Measurements from ENCODE around the gene SORCS2.
A peak's percentile ranks its signal among the peaks of the same experiment; 100 is the strongest.

The SORCS2 gene

DNA sequence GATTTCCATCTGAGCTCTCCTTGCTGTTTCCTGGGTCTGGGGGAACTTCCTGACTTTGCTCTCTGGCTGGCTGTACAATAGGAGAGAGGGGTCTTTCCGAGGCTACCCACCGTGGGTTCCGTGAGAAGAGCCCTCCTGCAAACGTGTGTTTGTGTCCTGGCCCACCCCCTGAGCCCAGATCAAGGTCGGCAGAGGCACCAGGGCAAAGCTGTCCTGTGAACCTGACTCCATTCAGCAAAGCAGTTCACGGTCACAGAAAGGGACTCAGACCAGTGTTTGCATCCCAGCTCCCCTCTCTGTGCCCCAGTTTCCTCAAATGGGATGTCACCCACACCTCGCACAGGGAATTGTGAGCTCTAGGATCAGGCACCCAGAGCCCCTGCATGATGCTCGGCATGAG, 339.7 kb downstream of the SORCS2 start:
- DNase-seq (ENCODE audit: low spot score), result no peak

DNA sequence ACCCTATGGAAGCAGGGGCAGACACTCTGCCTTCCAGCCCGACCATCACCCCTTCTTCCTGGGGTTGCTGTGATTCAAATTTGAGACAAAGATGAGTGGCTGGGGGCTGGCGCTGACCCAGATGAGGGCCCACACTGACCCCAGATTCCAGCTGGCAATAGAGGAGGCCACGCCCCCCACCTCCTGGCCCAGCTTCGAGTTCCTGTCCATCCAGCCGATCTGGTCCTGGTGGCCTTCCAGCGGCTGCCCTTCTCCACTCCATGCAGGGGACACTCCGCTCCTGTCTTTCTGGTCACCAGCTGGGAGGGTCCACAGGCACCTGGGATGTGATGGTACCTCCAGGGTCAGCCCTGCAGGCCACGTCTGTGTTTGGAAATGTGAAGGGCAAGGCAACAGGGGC, 340.9 kb downstream of the SORCS2 start:
- no peak for DNase-seq (ENCODE audit: low spot score)

DNA sequence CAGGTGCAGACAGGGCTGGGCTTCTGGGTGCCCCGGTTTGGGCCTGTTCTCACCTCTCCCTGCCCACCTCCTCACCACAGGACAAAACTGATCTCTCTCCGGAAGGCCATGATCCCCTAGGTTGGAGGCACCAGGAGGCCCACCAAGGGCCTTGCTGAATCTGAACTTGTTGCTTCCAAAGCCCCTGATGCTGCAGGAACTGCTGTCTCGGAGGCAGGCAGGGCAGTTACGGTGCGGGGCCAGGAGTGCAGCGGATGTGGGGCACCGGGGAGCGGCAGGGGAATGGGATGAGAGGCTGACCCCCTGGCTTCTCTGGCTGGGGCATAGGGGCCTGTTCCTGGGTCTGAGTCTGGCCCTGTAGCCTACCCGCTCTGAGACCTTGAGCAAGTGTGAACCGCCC, 342.8 kb downstream of the SORCS2 start:
- no peak for DNase-seq (ENCODE audit: low spot score)

DNA sequence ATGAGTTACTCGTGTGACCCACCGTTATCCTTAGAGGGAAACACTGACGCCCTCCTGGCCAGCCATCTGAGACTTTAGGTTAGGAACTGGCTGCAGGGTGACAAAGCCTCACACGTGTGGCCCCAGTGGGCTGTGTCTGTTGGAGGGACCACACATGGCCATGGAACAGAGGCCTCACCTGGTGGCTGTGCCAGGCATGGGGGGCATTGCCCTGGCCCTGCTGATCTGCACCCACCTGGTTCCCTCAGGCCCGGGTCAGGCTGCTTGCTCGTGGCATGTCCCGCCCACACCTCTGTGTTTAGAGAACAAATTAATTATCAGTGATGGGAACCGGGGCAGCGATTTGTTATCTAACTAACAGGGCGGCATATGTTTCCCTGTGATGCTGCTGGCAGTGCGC, 343.3 kb downstream of the SORCS2 start:
- no peak for DNase-seq (ENCODE audit: low spot score)

DNA sequence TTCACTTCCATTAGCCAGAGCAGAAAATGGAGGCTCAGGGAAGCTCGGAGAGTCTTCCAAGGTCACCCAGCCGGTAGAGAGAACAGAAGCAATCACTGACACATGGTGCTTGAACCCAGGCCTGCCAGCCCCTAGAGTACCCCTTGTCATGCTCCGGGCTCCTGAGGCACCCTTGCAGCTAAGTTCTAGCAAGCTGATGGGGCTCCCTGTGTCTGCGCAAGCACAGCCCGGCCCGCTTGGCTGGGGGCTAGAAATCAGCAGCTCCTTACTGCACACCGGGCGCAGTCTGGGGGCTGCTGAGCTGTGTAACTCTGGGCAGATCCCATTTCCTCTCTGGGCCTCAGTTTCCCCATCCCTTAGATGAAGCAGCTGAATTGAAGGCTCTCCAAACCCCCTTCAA, 344.5 kb downstream of the SORCS2 start:
- DNase-seq (ENCODE audit: low spot score), result no peak

DNA sequence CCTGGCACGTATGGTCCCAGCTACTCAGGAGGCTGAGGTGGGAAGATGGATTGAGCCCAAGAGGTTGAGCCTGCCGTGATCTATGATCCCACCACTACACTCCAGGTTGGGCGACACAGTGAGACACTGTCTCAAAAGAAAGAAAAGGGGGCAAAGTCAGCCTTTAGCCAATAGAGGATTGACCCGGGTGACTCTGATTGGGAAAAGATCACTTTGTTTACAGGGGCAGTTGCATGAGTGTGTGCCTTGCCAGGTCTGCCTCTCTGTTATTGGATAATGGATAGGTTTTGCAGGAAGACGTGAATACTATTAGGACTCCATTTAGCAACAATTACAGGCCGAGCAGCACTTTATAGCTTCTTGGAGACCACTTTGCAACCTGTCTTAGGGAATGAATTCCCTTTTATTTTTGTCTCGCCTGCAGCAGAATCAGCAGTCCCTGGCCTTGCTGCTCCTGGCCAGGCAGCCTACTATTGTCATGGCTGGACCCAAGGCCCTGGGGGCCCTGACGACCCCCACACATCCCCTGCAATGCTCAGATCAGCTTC, 345.6 kb downstream of the SORCS2 start:
- no peak for DNase-seq (ENCODE audit: low spot score)

DNA sequence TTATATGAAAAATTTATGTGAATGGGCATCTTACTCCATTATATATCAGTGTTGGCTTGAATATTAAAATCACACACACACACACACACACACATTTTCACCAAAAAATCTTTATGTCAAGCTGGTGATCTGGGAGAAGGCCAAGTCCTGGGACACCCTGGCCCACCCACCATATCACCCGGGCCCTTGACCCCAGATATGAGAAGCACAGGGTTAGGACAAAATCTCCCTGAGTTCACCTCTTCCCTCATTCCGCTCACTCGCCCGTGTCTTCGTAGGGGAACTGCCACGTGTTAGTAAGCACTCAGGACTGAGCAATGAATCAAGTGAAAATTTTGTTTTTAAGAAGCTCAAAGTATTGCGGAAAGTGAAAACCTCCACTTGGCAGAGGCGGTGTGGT, 346.2 kb downstream of the SORCS2 start:
- DNase-seq (ENCODE audit: low spot score), result no peak

DNA sequence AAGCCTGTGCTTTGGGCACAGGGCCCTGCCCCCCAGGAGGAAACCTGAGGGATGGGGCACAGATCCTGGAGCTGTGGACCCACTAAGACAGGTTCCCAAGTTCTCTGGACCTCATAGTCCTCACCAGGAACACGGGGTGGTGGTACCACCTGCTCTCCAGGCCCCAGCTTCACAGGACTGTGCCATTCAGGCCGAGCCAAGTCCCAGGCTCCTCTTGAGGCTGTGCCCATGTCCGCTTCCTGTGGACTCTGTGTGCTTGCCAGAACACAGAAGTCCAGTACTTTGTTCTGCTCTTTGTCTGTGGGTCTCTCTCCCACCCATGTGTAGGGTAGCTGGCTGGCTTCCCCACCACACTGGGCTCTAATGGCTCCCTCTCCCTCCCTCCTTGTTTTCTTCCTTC, 346.8 kb downstream of the SORCS2 start:
- DNase-seq (ENCODE audit: low spot score), result no peak

DNA sequence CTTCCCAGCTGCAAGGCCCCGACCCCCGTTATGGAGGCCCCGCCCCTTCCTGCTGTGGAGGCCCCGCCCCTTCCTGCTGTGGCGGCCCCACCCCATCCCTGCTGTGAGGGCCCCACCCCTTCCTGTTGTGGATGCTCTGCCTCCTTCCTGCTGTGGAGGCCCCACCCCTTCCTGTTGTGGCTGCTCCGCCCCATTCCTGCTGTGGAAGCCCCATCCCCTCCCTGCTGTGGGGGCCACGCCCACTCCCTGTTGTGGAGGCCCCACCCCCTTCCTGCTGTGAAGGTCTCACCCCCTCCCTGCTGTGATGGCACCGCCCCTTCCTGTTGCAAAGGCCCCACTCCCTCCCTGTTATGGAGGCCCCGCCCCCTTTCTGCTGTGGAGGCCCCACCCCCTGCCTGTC, 347.3 kb downstream of the SORCS2 start:
- peak; percentile 8 for DNase-seq (ENCODE audit: low spot score)

DNA sequence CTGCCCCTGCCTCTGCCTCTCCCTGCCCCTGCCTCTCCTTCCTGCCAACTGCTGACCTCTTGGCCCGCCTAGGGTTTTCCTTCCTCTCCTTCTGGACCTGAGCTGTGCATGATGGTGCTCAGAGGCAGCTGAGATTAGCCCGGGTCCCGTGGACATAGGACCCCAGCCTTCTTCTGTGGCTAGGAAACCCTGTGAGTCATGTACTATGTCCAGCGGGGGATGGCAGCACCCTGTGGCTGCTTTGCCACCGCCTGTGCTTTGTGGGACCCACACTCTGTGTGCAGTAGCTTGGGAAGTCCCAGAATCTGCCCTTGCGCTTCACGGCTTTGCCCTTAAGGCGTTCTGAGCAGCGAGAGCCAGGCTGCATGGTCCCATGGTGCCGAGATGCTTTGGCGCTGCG, 347.9 kb downstream of the SORCS2 start:
- no peak for DNase-seq (ENCODE audit: low spot score)

DNA sequence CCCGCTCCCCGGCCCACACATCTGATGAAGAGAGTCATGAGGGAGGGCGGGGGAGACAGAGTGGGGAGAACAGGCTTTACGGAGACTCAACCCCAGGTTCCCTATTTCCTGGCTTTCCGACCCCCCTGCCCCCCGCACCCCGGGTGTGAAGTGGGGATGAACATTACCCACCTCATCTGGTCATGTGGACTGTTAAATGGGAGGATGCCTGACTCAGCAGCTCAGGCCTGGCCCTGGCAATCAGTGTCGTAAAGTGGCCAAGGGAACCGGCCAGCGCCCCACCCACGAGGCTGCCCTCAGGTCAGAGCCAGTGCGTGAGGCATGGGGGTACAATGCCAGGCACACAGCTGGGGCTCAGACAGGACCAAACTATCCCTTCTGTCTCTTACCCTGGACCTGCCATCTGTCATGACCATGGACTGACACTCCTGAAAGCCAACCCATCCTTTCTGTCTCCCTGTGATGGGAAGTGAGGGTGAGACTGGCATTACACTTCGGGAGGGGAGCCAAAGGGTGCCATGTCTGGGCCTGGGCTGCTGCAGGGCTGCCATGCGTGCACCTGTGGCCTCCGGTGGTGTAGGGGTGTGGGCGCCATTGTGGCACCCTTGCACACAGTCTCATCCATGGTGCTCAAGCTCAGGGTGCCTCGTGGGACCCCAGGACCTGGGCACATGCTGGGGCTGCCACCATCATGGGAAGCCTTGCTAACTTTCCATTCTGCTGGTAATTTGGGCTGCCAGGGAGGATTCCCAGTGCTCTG, 348.5 kb downstream of the SORCS2 start:
- DNase-seq (ENCODE audit: low spot score), result no peak

DNA sequence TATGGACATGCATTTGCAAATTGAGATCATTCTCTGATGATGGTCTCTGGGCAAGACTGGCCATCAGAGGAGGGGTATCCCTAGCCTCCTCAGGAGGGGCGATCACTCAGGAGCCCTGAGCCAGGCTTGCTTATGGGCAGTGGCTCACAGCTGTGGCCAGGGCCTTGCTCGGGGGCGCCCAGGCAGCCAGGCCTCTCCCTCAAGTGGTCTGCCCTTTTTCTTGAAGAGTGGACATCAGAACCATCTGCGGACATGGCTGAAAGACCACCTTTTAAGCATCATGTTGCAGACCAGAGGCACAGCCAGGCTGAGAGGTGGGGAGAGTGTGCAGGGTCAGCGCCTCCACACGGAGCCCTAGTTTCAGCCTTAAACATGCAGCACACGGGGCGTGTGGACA, 349.1 kb downstream of the SORCS2 start:
- DNase-seq (ENCODE audit: low spot score), result no peak

DNA sequence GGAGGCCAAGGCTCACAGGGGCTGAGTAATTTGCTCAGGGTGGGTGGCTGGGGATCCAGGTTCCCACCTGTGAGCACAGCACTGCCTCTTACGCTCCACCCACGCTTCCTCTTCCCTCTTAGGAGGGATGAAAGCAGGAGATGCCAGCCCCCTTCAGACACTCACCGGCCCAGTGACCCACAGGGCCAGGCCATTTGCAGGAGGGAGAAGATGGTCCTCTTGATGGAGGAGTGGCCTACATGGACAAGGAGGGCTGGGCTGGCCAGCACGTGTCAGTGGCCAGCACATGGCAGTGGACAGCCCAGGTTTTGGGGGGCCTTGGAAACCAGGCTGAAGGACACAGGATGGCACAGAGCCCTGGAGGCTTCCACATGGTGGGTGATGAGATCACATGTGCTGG, 350.4 kb downstream of the SORCS2 start:
- DNase-seq (ENCODE audit: low spot score), result no peak

DNA sequence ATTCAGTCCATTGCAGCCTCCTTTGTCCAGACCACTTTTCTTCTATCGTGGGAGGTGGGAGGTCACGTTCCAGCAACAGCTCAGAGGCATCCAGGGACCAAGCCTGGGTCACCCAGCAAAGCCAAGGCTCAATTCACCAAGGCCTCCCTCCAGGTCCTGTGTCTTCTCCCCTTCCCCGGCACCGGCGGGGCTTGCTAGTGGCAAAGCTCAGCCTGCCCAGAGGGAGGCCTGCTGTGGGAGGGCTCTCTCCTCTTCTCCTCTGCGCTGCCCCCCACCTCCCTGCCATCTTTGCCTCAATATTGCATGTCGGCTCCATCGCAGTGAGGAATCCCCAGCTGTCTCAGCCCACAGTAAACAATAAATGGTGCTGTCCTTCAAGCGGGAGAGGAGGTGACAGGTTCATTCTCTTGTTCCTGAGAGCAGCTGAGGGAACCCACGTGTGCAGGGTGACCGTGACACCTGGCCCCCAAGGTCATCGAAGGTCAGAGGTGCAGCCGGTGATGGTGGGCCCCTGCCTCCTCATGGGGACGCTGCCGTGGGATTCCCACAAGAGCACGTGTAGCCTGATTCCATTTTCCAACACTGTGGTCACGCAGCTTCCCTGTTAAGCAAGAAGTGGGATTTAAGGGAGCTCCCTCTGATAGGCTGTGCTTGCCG, 353.9 kb downstream of the SORCS2 start:
- no peak for DNase-seq (ENCODE audit: low spot score)

DNA sequence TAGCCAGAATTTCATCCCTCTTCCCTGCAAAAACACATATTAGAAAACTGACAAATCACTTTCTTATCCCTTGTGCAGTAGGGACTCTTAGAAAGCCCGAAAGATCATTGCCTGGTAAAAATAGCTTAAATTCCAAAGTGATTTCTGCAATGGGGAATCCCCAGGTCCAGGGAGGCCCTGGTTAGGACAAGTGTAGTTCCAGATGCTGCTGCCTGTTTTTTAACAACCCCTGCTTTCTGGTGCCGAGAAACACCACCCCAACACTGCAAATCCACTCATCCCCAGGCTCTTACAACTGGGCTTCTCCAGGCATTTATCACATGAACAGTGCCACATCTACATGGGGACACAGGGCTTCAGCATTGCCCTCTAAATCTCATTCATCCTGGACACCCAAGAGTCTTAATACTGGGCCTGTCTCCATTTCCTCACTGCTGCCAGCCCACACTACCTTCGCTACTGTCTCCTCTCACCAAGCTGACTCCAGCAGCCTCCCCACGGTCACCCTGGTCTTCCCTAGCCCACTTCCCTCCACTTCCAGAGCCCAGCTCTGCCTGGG, 354.6 kb downstream of the SORCS2 start:
- no peak for DNase-seq (ENCODE audit: low spot score)

DNA sequence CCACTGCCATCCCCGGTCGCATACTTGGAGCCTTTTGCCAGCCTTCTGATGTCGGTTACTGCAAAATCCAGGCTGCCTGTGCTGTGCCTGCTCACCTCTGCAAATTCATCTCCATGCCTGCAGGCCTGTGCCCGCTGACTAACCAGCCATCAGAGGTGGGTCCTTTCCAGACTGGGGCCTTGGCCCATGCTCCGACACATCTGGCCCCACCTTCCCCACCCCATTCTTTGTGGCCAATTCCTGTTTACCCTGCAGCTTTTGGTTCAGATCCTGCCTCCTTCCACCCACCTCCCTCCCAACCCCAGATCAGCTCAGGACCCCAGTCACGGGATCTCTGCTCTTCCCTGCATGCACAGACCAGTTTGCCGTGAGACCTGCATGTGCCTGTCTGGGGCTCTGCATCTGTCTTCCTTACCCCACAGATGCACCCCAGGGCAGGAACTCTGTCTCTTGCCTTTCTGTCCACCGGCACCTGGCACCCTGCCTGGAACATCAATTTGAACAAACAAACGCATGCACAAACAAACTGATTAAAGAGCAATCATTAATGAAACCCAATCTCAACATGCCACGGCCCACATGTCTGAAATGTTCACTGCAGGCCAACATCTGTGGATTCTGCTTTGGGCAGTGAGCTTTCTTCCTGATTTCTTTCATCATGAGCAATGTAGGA, 355.2 kb downstream of the SORCS2 start:
- no peak for DNase-seq (ENCODE audit: low spot score)

DNA sequence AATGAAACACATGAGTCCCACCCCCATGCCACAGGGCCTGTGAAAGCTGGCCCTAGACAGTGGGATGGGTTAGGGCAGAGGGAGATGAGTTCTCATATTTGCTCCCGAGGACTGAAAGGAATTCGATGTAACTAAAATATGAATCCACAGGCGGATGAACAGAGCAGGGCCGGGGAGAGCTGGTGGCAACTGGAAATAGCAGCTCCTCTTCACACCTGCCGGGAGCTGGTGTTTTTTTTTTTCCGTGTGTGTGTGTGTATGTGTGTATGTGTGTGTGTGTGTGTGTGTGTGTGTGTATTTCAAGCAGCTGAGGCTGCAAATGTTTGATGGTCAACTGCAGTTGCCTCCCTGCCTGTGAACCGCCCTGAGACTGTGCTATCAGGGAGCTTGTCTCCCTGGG, 357.5 kb downstream of the SORCS2 start:
- DNase-seq (ENCODE audit: low spot score), result no peak

DNA sequence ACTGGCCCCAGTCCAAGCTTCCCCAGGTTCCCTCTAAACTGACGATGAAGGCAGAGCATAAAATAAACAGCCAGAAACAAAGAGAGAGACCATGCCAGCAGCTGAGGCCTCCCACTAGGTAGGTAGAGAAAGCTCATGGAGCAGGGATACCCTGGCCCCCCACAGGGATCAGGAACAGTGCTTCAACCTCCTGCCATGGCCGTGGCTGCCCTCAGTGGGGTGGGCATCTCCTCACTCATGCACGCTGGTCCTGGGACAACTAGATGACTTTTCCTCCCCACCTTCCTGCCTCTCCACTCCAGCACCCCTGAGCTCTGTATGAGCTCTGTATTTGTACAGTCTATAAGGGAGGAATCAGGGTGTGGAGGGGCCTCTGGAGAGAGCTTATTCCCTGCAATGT, 360.1 kb downstream of the SORCS2 start:
- no peak for DNase-seq (ENCODE audit: low spot score)

DNA sequence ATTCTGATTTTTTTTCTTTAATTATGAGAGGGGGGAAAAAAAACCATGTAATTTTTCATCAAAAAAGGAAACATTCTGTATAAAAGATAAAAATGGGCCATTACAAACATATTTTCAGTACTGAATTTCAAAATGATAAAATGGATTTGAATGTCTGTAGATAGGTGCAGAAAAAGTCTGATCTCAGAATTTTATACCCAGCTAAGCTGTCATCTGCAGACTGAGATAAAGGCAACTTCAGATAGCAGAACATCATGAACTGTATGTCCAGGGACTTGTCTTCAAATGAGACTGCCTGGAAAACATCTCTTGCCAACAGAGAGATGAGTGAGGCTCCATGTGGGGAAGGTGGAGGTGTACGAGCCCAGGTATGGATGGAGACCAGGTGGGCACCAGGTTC, 360.9 kb downstream of the SORCS2 start:
- no peak for DNase-seq (ENCODE audit: low spot score)

DNA sequence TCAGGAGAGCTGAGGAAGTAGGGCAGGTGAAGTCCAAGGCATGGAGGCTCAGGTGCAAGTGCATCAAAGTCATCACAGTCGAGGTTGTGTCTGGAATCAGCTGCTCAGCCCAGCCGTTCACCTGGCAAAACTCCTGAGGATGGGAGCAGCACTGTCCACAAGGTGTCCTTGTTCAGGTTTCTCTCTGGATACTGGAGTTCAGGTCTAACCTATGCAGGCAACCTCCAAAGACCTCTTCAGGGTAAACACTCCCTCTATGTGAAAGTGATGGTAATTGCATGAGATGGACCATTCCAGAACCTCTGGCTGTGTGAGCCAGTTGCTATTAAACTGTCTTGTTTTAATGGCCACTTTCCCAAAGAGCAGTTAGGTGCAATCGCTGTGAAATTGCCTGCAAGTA, 362.6 kb downstream of the SORCS2 start:
- no peak for DNase-seq (ENCODE audit: low spot score)

DNA sequence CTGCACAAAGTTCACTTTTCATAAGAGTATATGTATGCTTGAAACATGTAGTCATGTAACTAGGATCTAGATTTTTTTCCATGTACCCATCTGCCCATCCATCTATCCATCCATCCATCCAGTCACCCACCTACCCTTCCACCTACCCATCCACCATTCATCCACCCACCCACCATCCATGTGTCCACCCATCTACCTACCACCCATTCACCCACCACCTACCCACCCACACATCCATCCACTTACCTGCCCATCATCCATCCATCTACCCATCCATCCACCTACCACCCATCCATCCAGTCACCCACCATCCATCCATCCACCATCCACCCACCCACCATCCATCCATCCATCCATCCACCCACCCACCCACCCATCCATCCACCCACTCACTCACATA, 364.2 kb downstream of the SORCS2 start:
- DNase-seq (ENCODE audit: low spot score), result no peak

DNA sequence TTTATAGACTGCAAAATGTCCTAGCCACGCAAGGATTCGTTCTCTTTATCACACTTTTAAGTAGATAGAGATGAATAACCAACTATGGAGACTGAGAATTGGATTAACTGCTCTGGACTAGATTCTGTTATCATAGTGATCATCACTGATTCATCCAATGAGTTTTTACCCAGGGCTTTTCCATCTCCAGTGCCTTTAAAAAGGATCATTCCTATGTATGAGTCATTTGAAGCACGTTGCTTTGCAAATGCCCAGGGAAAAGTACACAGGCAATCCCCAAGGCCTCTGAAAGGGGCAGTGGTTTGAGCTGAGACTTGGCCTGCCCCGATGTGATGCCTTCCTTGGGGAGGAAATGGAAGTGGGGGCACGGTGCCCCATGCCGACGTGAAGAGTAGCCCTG, 365.1 kb downstream of the SORCS2 start:
- no peak for DNase-seq (ENCODE audit: low spot score)

DNA sequence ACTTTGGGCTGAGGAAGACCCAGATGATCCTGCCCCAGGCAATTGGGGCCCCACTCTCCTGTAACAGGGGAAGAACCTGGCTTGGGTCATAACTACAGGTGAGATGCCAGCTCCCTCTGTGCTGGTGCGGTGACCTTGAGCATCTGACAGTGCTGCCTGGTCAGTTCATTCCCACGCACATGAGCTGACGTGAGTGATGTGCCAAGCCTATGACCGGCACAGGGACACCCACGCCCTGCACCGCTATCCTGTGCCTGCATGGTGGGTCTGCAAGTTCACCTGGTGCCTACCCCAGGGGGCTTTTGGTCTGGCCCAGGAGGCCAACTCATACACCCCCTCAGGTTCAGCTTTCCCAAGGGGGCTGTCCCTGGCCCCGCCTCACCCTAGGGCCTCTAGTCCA, 366.1 kb downstream of the SORCS2 start:
- no peak for DNase-seq (ENCODE audit: low spot score)

All from germinal center (tissue), 1 donor.